GM19328 (cell line): Measurements from ENCODE around the gene CHRDL1.
"Not testable (repeated sequence)": the region's sequence is repeated elsewhere in the genome, so short reads cannot be mapped to it uniquely, and the experiment has no call there.

ENCODE experiments used
- ATAC-seq: cut with Tn5 transposase; IDR thresholded peaks from one replicate; pipeline ENCODE4 v1.9.1; 2021; ENCODE audit warnings: mild to moderate bottlenecking, moderate library complexity; ENCODE audit not compliant: unreplicated experiment

CHRDL1 gene, protein sequence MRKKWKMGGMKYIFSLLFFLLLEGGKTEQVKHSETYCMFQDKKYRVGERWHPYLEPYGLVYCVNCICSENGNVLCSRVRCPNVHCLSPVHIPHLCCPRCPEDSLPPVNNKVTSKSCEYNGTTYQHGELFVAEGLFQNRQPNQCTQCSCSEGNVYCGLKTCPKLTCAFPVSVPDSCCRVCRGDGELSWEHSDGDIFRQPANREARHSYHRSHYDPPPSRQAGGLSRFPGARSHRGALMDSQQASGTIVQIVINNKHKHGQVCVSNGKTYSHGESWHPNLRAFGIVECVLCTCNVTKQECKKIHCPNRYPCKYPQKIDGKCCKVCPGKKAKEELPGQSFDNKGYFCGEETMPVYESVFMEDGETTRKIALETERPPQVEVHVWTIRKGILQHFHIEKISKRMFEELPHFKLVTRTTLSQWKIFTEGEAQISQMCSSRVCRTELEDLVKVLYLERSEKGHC

DNA sequence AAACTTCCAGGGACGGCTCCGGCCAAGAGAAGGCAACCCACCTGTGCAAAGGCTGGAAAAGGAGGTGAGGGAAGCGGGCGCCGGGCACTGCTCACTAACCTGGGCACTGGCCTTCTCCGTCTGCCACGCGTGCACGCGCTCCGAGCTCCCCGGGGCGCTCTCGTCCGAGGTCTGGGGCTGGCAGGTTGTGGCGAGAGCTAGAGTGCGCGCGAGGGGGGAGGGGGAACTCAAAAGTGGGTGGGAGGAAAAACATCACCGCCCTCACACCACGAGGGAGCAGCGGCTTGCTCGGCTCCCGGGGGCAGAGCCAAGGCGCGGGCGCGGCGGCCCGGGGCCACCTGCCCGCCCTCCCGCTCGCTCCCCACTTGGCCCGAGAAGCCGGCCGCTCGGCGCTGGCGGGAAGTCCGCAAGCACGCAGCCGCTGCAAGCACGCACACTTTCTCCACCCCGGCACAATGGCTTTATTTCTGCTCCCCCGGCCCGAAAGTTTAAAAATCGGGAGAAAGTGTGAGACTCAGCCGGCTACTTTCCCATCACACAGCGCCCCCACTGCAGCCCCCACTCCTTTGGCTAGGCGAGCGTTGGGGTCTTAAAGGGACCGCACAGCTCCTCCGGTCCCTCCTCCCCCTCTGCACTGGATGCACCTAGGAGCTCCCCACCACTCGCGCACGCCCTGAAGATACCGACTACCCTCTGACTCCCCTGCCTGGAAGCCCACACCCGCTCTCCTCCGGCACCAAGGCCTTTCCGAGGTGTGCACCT lies at the start of gene CHRDL1:
Gene CHRDL1 (minus strand): TSS at position 173 of the 762 bp plus-strand sequence. CDS start 3,636 bp downstream, outside the sequence.
- no peak for ATAC-seq

DNA sequence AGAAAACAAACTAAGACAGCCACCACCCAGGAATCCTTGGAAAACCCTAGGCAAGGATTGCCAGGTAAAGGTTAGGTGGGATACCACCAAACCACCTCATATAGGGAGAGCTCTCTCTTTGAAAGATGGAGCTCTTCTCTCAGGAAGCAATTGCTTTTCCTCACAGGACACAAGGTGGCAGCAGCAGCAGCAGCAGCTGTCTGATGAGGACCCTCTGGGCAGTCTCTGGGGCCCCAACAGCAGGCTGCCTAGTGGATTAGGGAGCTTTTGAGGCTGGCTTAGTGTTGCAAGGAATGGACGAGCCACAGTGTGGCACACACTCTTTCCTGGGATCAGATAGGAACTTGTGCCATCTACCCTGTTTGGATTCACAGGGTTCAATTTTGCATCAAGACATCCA lies 41.4 kb upstream of the CHRDL1 start:
- no peak for ATAC-seq

DNA sequence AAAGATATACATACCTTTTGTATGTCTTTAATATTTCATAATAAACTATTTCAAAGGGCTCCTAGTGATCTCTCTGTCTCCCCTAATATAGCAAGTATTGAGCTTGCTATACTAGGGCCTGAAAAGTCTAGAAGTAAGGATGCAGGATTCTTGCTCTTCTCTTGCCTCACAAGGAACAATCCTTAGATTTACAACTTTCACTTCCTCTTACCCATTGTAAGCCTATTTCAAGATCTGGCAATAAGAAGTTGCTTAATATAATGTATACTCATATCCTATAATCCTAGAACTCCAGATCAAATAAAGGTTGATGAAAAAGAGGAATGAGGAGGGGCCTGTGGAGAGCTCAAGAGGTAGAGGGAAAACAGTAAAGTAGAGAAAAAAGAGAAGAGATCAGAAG lies 40.8 kb upstream of the CHRDL1 start:
- no peak for ATAC-seq

DNA sequence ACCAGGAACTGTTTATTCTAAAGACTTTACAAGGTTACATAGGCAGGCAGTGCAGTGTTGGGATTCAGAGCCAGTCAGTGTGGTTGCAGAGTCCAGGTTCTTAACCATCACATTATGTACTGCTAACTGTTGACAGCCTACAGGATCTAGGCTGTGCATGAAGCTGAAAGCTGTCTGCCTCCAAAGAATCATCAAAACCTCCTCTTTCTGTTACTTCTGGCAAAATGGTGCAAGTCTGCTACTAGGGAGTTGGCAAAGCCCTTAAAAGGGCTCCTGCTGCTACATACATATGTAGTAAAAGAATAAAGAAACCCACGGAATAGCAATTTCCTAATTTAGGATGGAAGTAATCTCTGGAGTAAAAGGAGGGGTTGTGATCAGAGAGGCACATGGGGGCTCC lies 40.4 kb upstream of the CHRDL1 start:
- no peak for ATAC-seq

DNA sequence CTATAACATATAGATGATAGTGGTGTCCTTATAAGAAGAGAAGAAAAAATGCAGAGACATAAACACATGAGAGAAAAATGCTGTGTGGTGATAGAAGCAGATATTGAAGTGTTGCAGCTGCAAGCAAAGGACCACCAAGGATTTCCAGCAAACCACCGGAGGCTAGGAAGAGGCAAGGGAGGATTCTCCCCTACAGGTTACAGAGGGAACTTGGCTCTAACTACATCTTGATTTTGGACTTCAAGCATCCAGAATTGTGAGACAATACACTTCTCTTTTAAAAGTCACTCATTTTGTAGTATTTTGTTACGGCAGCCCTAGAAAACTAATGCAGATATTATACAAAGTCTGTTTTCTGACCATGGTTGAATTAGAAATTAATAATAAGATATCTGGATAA lies 30.4 kb upstream of the CHRDL1 start:
- ATAC-seq = no peak

DNA sequence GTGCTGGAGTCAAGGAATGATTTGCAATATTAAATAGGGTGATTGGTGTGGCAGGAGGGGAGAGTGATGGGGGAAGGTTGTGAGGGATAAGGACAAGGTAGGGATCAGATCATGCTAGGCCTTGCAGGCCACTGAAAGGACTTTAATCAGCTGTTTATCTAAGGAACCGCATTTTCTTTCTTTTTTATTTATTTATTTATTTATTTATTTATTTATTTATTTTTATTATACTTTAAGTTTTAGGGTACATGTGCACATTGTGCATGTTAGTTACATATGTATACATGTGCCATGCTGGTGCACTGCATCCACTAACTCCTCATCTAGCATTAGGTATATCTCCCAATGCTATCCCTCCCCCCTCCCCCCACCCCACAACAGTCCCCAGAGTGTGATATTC lies 20.9 kb upstream of the CHRDL1 start:
- ATAC-seq = not testable (repeated sequence)

DNA sequence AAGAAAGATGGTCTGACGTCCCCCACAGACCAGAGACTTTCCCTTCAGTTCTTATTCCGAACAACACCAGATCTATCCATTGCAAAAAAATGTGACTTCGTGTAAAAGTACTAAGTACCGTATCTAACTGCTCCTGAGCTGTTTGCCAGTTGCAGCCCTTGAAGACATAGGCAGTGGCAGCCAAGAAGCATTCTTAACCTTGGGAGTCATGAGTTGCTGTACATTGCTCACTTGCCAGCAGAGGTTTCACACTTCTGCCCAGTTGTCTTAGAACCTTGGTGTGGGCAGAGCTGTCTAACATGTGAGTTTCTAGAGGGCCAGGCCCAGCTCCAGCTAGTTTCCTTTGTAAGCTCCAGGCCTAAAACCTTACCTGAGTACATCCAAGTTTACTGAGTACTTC lies 10.5 kb upstream of the CHRDL1 start:
- ATAC-seq = no peak

DNA sequence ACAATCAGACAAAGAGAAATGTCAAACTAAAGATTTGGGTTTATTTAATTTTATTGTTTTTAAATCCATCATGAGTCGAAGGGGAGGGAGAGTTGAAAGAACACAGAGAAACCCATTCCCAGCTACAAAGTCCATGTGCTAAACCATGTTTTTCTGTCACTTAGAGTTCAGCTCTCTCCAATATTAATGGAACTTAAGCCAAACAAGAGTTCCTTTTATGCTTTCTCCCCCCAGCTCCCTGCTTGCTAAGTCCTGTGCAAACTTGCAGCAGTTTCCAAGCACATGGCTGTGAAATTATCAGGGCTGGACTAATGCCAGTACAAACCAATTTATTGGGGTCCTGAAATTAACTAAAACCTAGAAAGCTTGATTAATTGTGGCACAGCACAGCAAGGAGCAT lies 9.7 kb upstream of the CHRDL1 start:
- no peak for ATAC-seq

DNA sequence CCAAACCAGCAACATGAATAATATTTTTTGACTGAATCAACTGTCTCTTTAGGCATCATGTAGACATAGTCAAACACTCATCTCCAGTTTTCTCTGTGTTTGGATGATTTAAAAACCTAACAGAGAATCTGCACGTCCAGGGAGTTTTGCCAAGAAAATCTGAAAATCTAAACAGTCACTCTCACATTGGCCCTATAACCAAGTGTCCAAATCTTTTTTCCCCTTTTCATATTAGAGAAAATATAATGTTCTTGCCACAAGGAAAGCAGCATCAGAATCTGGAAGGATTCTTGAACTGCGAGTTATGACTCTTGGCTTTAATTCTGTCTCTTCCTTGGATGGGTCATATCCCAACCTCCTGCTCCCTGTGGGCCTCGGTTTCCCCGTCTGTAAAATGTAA lies 8.8 kb upstream of the CHRDL1 start:
- ATAC-seq = no peak

DNA sequence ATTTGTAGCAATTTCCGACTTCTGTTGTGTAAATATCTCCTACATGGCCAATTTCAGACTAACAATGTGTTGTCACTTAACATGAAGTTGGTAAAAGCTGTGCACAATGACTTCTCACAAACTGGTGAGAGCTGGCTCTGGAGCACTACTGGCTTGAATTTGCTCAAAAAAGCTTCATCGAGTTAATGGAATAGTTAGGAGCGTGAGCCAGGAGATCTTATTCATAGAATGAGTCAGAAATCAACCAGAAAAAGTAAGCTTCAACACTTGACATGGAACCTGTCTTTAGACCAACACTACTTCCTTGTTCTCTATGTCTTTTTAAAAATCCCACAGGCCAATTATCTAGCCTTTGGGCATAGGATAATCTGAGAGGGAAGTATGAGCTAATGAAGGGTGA lies 7.9 kb upstream of the CHRDL1 start:
- ATAC-seq = no peak

DNA sequence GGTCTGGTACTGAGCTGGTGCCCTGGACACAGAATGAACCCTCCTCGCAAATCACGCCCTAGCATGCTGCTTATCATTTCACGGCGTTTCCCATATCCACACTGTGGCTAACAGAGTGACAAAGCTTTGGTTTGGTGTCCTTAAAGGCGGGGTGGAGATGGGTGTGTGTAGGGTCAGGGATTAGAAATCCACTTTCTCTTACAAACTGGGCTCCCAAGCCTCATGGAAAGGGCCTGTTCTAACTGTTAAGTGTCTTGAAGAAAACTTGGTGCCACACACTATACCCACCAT lies 735 bp upstream of the CHRDL1 start:
- ATAC-seq = no peak

DNA sequence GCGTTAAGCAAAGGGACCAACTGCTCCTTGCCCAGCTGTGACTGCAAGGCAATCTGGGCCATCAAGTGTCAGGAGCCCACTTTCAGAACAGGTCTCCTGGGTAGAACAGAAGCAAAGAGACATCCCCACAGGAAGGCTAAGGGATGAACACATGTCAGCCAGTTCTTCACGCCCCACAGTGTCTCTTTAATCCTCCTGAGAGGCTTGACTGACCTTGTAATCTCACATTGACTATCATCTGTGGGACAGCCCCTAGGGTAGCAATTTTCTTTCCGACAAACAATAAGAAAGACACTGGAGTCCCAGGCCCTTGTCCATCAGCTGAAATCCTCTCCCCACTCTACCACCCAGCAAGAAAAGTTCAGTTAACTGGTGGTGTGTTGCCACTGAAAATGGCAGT lies 1.0 kb downstream of the CHRDL1 start:
- no peak for ATAC-seq

DNA sequence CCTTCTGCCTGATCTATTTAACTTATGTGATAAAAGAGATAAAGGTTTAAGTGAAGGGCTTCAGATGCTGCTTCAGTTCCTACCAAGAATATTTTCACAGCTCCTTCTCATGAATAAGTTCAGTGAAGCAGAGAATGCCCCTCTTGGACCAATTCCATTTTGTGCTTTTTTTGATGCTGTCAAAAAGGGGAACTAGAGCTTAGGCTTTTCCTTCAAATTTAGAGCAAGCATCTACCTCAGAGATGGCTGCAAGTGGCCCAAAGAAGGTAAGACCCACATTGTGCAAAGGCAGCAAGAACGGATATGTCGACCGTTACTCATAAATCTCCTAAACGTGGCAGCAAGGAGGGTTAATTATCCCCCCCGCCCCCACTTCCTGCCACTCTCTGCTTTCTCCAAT lies 4.5 kb downstream of the CHRDL1 start:
- no peak for ATAC-seq

DNA sequence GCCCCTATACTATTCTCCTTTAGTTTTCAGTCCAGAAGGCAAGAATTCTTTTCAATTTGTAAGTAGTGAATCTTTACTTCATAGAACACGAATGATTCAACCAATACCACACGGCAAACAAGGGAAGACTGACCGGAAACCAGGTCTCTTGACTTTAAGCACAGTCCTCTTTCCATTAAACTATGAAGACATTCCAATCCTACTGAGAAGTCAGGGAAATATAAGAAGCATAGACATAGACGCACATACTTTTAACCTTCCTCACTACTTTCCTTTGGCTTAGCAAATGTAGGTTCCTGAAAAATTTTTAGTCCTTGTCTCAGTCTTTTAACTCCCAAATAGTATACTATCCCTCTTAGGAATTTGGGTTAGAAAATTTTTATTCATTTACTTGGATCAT lies 9.1 kb downstream of the CHRDL1 start:
- no peak for ATAC-seq

DNA sequence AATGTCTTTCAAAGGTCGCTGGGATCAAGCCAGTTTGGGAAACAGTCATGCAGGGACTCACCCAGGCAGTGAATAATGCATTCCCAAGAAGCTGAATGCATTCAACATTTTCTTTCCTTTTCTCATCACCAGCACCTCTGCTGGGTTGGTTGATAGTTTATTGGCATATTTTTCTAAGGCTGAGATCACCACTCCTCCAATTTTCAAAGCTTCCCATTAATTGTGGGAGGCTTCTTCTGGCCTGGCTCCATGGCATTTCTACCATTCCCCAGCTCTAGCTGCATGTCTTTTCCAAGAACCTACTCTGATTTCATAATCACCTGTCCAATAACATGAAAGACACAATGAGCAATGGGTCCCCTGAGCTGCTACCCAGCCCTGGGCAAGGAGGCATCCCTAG lies 35.8 kb downstream of the CHRDL1 start:
- no peak for ATAC-seq

DNA sequence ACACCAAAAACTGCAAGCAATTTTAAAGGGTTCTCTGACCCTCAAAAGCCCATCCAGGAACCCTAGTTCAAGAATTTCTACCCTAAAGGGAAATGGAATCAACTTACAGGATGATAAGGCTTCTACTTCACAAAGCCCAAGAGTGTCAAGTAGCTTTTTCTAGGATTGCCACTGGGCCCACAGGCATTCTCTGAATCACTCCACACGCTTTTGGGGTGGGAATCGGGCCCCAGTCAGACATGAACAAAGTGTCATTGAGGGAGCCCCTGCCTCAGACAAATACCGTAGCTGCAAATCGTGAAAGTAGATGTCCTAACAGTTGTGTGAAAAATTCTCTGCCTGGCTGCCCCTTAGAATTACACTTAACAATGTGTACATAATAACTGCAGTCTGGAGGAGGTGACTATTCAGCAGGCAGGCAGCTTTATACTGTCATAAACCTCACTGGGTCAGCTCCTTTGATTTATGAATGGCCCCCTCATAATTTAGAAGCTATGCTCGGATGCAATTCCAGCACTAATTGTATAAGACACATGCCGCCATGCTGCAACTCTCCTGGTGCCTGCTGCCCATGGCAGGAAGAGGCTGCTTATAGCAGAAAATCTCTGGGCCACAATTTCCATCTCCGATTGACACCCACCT lies 36.7 kb downstream of the CHRDL1 start:
- no peak for ATAC-seq

DNA sequence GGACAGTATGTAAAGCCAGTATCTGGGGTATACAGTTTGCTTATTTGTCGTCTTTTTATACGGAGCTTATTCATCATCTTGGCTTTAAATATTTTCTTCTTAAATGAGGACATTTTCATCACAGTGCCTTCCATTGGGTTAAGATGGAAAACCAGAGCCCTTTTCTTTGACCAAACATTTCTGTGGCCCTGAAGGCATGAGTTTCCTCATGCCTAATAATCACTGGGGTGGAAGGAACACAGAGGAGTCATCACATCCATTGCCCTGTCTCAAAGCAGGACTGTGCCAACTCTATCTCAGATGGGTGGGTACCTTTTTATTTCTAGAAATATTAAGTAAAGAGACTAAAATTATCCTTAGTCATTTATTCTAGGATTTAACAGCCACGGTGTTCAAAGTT lies 40.0 kb downstream of the CHRDL1 start:
- ATAC-seq = no peak

DNA sequence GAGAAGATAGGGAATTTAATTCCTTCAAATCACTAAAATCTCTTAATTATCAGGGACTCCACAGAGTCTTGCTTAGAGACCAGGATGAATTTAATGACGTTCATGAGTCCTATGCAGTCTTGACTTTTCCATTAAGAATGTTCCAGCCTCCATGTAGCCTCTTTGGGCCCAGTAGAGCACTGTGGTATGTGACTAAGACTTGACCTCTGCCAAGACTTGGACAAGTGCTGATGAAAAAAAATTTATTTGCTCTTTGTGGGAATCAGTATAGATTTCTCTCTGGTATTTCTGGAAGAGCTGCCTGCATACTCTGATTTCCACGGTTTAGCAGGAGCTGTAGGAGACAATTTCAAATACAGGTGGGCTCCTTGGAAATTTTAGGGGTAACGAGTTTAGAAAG lies 40.6 kb downstream of the CHRDL1 start:
- ATAC-seq = no peak

DNA sequence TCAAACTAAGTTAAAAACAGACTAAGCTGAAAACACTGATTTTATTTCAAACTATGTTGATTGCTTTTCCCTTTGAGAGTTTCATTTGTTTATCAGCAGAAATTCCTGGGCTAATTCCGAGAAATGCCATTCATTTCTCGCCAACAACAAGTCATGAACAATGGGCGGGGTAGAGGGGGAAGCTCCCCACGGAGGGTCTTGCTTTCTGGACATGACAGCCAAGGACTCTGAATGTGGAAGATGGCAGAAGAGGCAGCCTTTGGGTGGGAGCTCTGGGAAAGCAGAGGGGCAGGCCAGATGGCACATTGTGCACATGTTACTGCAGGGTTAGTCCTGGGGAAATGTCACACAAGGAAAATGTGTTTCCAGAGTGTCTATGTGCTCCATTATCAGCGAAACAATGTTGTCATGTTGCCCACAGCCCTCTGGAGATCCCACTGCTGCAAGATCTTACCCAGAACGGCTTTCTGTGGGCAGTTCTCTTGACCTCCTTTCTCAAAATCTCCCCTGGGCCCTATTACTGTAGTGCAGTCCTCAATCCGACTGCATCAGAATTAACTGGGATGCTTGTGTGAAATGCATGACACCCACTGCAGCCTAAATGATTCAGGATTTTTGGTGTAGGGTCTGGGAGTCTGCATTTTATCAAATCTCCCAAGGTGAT lies 45.0 kb downstream of the CHRDL1 start:
- no peak for ATAC-seq

DNA sequence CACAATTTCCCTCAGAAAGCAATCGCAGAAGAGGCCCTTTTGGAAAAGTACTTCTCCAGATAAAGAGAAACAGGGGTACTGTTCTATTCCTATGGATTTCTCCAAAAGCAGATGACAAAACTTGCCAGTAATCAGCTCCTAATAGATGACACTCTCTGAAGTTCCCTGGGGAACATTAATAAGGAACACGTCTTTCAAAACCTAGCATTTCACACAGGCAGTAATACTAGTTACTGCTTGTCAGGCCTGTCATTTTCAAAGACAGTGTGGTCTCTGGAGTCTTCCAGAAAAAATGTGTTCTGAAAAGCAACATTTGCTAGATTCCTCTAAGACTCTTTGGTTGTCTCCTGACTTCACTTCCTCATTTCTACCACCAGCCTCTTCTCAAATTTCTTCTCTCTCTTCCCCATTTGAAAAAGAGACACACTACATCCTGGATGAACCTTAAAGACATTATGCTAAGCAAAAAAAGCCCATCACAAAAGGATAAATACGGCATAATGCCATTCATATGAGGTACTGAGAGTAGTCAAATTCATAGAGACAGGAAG lies 47.3 kb downstream of the CHRDL1 start:
- ATAC-seq = no peak

DNA sequence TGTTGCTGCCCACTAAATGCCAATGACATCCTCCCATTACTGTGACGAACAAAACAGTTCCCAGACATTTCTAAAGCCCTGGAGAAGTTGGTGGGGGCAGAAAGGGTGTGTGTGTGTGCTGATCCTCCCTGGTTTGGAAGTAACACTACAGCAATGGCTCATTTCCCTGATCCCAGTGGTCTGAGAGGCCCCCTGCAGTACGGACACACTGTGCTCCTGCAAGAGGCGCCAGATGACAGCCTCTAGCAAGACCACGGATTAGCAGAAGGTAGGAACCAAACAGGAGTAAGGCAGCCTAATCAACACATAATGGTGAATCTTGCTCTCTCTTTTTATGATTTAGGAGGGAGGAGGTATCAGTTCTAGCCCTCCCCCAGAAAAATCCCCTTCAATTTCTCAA lies 49.6 kb downstream of the CHRDL1 start:
- ATAC-seq = no peak
